Activated naive CD8-positive, alpha-beta T cell treated with anti-CD3 and anti-CD28 coated beads for 36 hours (primary cell): ENCODE measurements around the gene CMTM4. TPM values are rescaled to one million over a fixed set of nuclear protein-coding genes. Genes with fewer than 3 reads are reported as not detected.
"Not testable (repeated sequence)": the region's sequence is repeated elsewhere in the genome, so short reads cannot be mapped to it uniquely, and the experiment has no call there.

Source experiments
- DNase-seq: peaks from one replicate; pipeline ENCODE4 v3.0.0; 2021
- H3K27ac Mint-ChIP-seq: one replicate; pipeline ENCODE4 v1.8.0; 2022; ENCODE audit warnings: mild to moderate bottlenecking, moderate library complexity, mixed read lengths
- H3K27me3 Mint-ChIP-seq: one replicate; pipeline ENCODE4 v1.8.0; 2022; ENCODE audit warnings: mild to moderate bottlenecking, mixed read lengths
- H3K36me3 Mint-ChIP-seq: one replicate; pipeline ENCODE4 v1.8.0; 2021; ENCODE audit warnings: mild to moderate bottlenecking, mixed read lengths
- H3K4me1 Mint-ChIP-seq: one replicate; pipeline ENCODE4 v1.8.0; 2021; ENCODE audit warnings: mixed read lengths
- H3K4me3 Mint-ChIP-seq: one replicate; pipeline ENCODE4 v1.8.0; 2022; ENCODE audit warnings: mild to moderate bottlenecking, moderate library complexity, mixed read lengths
- H3K9me3 Mint-ChIP-seq: one replicate; pipeline ENCODE4 v1.8.0; 2022; ENCODE audit warnings: mixed read lengths
- total RNA-seq, 2 experiments: library from RNA; stranded (reverse); gene quantifications; one replicate each; pipeline ENCODE4 v1.2.3, GENCODE V29; 2021

The CMTM4 gene
- total RNA-seq, 2 experiments from 2014 or later = 2.4 to 2.8 TPM

GRCh38 chr16:66608241-66609138, 88.1 kb downstream of the CMTM4 start:
- DNase-seq = peak; percentile 85
- H3K4me1 Mint-ChIP-seq = peaks cover 28% of the 10 kb centered on the region
- no peaks in the 10 kb centered on the region for H3K27me3 Mint-ChIP-seq
- H3K36me3 Mint-ChIP-seq = peaks cover 3% of the 10 kb centered on the region
- peak overlapping the region; percentile 48 for H3K27ac Mint-ChIP-seq
- H3K9me3 Mint-ChIP-seq = no peaks in the 10 kb centered on the region
- no peak overlapping the region for H3K4me3 Mint-ChIP-seq

GRCh38 chr16:66605979-66606751, 90.4 kb downstream of the CMTM4 start:
- H3K4me3 Mint-ChIP-seq = peak overlapping the region; percentile 80
- H3K27me3 Mint-ChIP-seq = no peaks in the 10 kb centered on the region
- DNase-seq = peak; percentile 13
- peaks cover 3% of the 10 kb centered on the region for H3K9me3 Mint-ChIP-seq
- H3K36me3 Mint-ChIP-seq = peaks cover 3% of the 10 kb centered on the region
- peak overlapping the region; percentile 75 for H3K27ac Mint-ChIP-seq
- H3K4me1 Mint-ChIP-seq = peaks cover 32% of the 10 kb centered on the region

GRCh38 chr16:66605177-66605978, 91.2 kb downstream of the CMTM4 start:
- Mint-ChIP-seq H3K9me3 (peaks cover 6% of the 10 kb centered on the region), H3K4me3 (peak overlapping the region; percentile 80), H3K36me3 (peaks cover 7% of the 10 kb centered on the region), H3K27ac (peak overlapping the region; percentile 75), H3K27me3 (no peaks in the 10 kb centered on the region), H3K4me1 (peaks cover 32% of the 10 kb centered on the region)
- DNase-seq = peak; percentile 57

GRCh38 chr16:66604376-66605176, 92.0 kb downstream of the CMTM4 start, which contains the start of gene CMTM3:
Gene CMTM3, plus strand, starts transcription at chr16:66604704. Its CDS starts 102 bp downstream, at chr16:66604806.
- DNase-seq = peak; percentile 82
- peaks cover 39% of the 10 kb centered on the region for H3K4me1 Mint-ChIP-seq

GRCh38 chr16:66603537-66604375, 92.8 kb downstream of the CMTM4 start:
- DNase-seq = peak; percentile 70
- Mint-ChIP-seq H3K27ac (peak overlapping the region; percentile 88), H3K4me1 (peaks cover 43% of the 10 kb centered on the region), H3K4me3 (peak overlapping the region; percentile 86), H3K9me3 (peaks cover 6% of the 10 kb centered on the region), H3K27me3 (no peaks in the 10 kb centered on the region), H3K36me3 (peaks cover 7% of the 10 kb centered on the region)

More at GRCh38 chr16:66604376-66605176, 92.0 kb downstream of the CMTM4 start, which contains the start of gene CMTM3:
- Mint-ChIP-seq H3K9me3 (peaks cover 6% of the 10 kb centered on the region), H3K27ac (peak within 1 kb of the TSS; percentile 88), H3K36me3 (peaks cover 7% of the 10 kb centered on the region), H3K4me3 (peak within 1 kb of the TSS; percentile 86), H3K27me3 (no peaks in the 10 kb centered on the region)

- DNase-seq = no peak
- no peak overlapping the region for H3K4me3 Mint-ChIP-seq
- H3K36me3 Mint-ChIP-seq = peaks cover 7% of the 10 kb centered on the region
- H3K9me3 Mint-ChIP-seq = peaks cover 6% of the 10 kb centered on the region
- H3K27me3 Mint-ChIP-seq = no peaks in the 10 kb centered on the region
- H3K27ac Mint-ChIP-seq = no peak overlapping the region
- peaks cover 40% of the 10 kb centered on the region for H3K4me1 Mint-ChIP-seq
Observed at GRCh38 chr16:66601471-66601870, 95.1 kb downstream of the CMTM4 start.

- Mint-ChIP-seq H3K27me3 (no peaks in the 10 kb centered on the region), H3K9me3 (peaks cover 6% of the 10 kb centered on the region), H3K36me3 (peaks cover 5% of the 10 kb centered on the region), H3K4me1 (peaks cover 35% of the 10 kb centered on the region), H3K27ac (no peak overlapping the region), H3K4me3 (no peak overlapping the region)
- no peak for DNase-seq
Observed at GRCh38 chr16:66600477-66600876, 96.1 kb downstream of the CMTM4 start.

GRCh38 chr16:66599726-66600125, 96.8 kb downstream of the CMTM4 start:
- Mint-ChIP-seq H3K9me3 (peaks cover 6% of the 10 kb centered on the region), H3K36me3 (peaks cover 5% of the 10 kb centered on the region), H3K27ac (peak overlapping the region; percentile 20), H3K4me3 (no peak overlapping the region), H3K27me3 (no peaks in the 10 kb centered on the region), H3K4me1 (peaks cover 39% of the 10 kb centered on the region)
- DNase-seq = no peak

GRCh38 chr16:66598111-66598510, 98.4 kb downstream of the CMTM4 start:
- DNase-seq = no peak
- H3K9me3 Mint-ChIP-seq = peaks cover 9% of the 10 kb centered on the region
- no peak overlapping the region for H3K4me3 Mint-ChIP-seq
- no peaks in the 10 kb centered on the region for H3K27me3 Mint-ChIP-seq
- H3K36me3 Mint-ChIP-seq = peaks cover 5% of the 10 kb centered on the region
- peak overlapping the region; percentile 48 for H3K27ac Mint-ChIP-seq
- peaks cover 34% of the 10 kb centered on the region for H3K4me1 Mint-ChIP-seq

- Mint-ChIP-seq H3K4me1 (peaks cover 31% of the 10 kb centered on the region), H3K27me3 (no peaks in the 10 kb centered on the region), H3K9me3 (peaks cover 9% of the 10 kb centered on the region), H3K36me3 (peaks cover 5% of the 10 kb centered on the region), H3K4me3 (no peak overlapping the region), H3K27ac (peak overlapping the region; percentile 82)
- no peak for DNase-seq
Observed at GRCh38 chr16:66596986-66597848, 99.3 kb downstream of the CMTM4 start.

GRCh38 chr16:66596559-66596958, 100.0 kb downstream of the CMTM4 start:
- H3K4me1 Mint-ChIP-seq = peaks cover 32% of the 10 kb centered on the region
- not testable (repeated sequence) for H3K9me3 Mint-ChIP-seq, DNase-seq, H3K27ac Mint-ChIP-seq, H3K27me3 Mint-ChIP-seq, H3K4me3 Mint-ChIP-seq, H3K36me3 Mint-ChIP-seq

- H3K27ac Mint-ChIP-seq = no peak overlapping the region
- no peak for DNase-seq
- H3K4me1 Mint-ChIP-seq = peaks cover 35% of the 10 kb centered on the region
- no peaks in the 10 kb centered on the region for H3K27me3 Mint-ChIP-seq
- no peaks in the 10 kb centered on the region for H3K36me3 Mint-ChIP-seq
- H3K4me3 Mint-ChIP-seq = no peak overlapping the region
- peaks cover 3% of the 10 kb centered on the region for H3K9me3 Mint-ChIP-seq
Observed at GRCh38 chr16:66594739-66595138, 101.8 kb downstream of the CMTM4 start.
